ENCODE measurements around the gene GPR37L1. TPM values are rescaled to one million over a fixed set of nuclear protein-coding genes. Genes with fewer than 3 reads are reported as not detected.

The GPR37L1 gene
- total RNA-seq, 2 experiments from 2014 or later, result 0.03 TPM; not detected in 1

DNA sequence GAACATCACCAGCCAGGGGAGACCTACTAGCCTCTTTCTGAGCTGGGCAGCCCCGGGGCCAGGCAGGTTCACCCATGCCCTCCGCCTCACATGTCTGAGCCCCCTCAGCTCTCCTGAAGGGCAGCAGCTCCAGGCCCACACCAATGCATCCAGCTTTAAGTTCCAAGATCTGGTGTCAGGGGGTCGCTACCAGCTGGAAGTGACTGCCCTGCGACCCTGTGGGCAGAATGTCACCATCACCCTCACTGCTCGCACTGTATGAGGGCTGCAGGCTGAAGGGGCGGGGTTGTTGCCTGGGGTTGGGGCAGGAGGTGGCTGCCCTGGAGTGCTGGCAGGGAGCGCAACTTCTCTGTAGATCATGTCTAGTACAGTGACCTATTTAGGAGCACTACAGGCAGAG, 46.1 kb downstream of the GPR37L1 start:
- no peak for DNase-seq (ENCODE audit: low spot score)
- Histone ChIP-seq H3K4me1 (ENCODE audit: insufficient read depth, low read length, poor library complexity, severe bottlenecking) (peaks cover 22% of the 10 kb centered on the region), H3K79me2 (ENCODE audit: insufficient read depth, low read depth, low read length) (no peaks in the 10 kb centered on the region), H3K4me2 (ENCODE audit: low read length) (no peak overlapping the region), H3K36me3 (ENCODE audit: insufficient read depth, low read length) (no peaks in the 10 kb centered on the region), H3K9me2 (ENCODE audit: insufficient read depth, low read length) (no peaks in the 10 kb centered on the region), H3K27ac (ENCODE audit: low read depth, low read length, poor library complexity, severe bottlenecking) (no peak overlapping the region), H4K20me1 (ENCODE audit: insufficient read depth, low read length) (no peaks in the 10 kb centered on the region), H3K9me3 (ENCODE audit: low read length) (no peaks in the 10 kb centered on the region), H3K4me3 (ENCODE audit: low read depth, low read length, poor library complexity, severe bottlenecking) (no peak overlapping the region), H2AFZ (ENCODE audit: low read length) (no peak overlapping the region)
- POLR2A ChIA-PET, result no interaction called here
- no TSS peak for BruUV-seq (replicated peaks)
- CTCF ChIA-PET (ENCODE audit: unreplicated experiment), result no interaction called here
- TF ChIP-seq EZH2phosphoT487 (IDR thresholded peaks at IDR 0.05; ENCODE audit: borderline replicate concordance, low read depth, low read length), result no peak
- intact Hi-C loops (cut with micrococcal nuclease; ENCODE audit: unreplicated experiment), result no loop called here

DNA sequence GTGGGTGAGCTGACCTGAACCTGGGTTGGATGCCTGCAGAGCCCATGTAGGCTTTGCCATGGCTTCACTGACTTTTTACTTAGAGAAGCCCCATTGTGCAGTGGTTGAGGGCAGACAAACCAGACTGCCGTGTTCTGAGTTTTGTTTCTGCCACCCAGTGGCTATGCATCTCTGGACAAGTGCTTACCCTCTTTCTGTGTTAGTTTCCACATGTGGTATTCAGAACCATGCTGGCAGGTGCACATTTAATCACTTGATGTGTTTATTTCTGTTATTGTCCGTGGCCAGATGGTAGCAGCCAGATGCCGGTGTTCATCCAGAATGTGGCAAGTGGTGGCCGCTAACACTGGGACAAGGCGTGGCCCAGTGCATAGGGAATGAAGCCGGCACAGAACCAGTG, 48.0 kb downstream of the GPR37L1 start:
- H3K36me3 ChIP-seq (ENCODE audit: insufficient read depth, low read length), result no peaks in the 10 kb centered on the region
- H3K9me2 ChIP-seq (ENCODE audit: insufficient read depth, low read length), result no peaks in the 10 kb centered on the region
- H3K4me3 ChIP-seq (ENCODE audit: low read depth, low read length, poor library complexity, severe bottlenecking), result no peak overlapping the region
- intact Hi-C loops (cut with micrococcal nuclease; ENCODE audit: unreplicated experiment), result no loop called here
- H3K9me3 ChIP-seq (ENCODE audit: low read length), result no peaks in the 10 kb centered on the region
- H3K27ac ChIP-seq (ENCODE audit: low read depth, low read length, poor library complexity, severe bottlenecking), result no peak overlapping the region
- no TSS peak for BruUV-seq (replicated peaks)
- ChIA-PET CTCF (ENCODE audit: unreplicated experiment) (no interaction called here), POLR2A (no interaction called here)
- no peaks in the 10 kb centered on the region for H3K79me2 ChIP-seq (ENCODE audit: insufficient read depth, low read depth, low read length)
- no peaks in the 10 kb centered on the region for H4K20me1 ChIP-seq (ENCODE audit: insufficient read depth, low read length)
- TF ChIP-seq, protein P1, sequence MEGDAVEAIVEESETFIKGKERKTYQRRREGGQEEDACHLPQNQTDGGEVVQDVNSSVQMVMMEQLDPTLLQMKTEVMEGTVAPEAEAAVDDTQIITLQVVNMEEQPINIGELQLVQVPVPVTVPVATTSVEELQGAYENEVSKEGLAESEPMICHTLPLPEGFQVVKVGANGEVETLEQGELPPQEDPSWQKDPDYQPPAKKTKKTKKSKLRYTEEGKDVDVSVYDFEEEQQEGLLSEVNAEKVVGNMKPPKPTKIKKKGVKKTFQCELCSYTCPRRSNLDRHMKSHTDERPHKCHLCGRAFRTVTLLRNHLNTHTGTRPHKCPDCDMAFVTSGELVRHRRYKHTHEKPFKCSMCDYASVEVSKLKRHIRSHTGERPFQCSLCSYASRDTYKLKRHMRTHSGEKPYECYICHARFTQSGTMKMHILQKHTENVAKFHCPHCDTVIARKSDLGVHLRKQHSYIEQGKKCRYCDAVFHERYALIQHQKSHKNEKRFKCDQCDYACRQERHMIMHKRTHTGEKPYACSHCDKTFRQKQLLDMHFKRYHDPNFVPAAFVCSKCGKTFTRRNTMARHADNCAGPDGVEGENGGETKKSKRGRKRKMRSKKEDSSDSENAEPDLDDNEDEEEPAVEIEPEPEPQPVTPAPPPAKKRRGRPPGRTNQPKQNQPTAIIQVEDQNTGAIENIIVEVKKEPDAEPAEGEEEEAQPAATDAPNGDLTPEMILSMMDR (conservative IDR thresholded peaks at IDR 0.05; ENCODE audit: low read length), result peak; percentile 53
- no peak for TF ChIP-seq EZH2phosphoT487 (IDR thresholded peaks at IDR 0.05; ENCODE audit: borderline replicate concordance, low read depth, low read length)
- no peak overlapping the region for H2AFZ ChIP-seq (ENCODE audit: low read length)
- peak; percentile 29 for DNase-seq (ENCODE audit: low spot score)
- no peak overlapping the region for H3K4me2 ChIP-seq (ENCODE audit: low read length)
- H3K4me1 ChIP-seq (ENCODE audit: insufficient read depth, low read length, poor library complexity, severe bottlenecking), result peaks cover 3% of the 10 kb centered on the region

DNA sequence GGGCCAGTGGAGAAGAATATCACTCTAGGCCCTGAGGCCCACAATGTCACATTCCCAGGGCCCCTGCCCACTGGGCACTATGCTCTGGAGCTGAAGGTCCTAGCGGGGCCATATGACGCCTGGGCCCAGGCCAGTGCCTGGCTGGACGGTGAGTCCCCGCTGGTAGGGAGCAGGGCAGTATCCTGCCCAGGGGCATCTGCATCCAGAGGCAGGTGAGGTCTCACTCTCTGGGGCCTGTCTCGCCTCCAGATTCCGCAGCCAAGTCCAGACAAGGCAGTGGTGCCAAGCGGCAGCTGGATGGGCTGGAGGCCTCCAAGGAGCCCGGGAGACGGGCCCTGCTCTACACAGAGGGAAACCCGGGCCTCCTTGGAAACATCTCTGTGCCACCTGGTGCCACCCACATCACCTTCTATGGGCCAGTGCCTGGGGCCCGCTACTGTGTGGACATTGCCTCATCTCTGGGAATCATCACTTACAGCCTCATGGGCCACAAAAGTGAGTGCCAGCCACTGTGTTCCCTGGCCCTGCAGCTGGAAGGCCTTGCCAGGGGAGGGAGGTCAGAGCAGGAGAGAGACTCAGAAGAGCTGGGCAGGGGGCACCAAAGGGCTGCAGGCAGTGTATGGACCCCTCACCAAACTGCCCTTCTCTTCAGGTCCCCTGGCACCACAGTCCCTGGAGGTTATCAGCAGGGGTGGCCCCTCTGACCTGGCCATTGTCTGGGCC, 48.7 kb downstream of the GPR37L1 start:
- TF ChIP-seq, protein P1 (conservative IDR thresholded peaks at IDR 0.05; ENCODE audit: low read length), result no peak
- no peak for TF ChIP-seq EZH2phosphoT487 (IDR thresholded peaks at IDR 0.05; ENCODE audit: borderline replicate concordance, low read depth, low read length)
- intact Hi-C loops (cut with micrococcal nuclease; ENCODE audit: unreplicated experiment), result no loop called here
- Histone ChIP-seq H3K9me2 (ENCODE audit: insufficient read depth, low read length) (no peaks in the 10 kb centered on the region), H3K79me2 (ENCODE audit: insufficient read depth, low read depth, low read length) (no peaks in the 10 kb centered on the region), H3K9me3 (ENCODE audit: low read length) (no peaks in the 10 kb centered on the region), H3K27ac (ENCODE audit: low read depth, low read length, poor library complexity, severe bottlenecking) (no peak overlapping the region), H2AFZ (ENCODE audit: low read length) (no peak overlapping the region), H4K20me1 (ENCODE audit: insufficient read depth, low read length) (no peaks in the 10 kb centered on the region), H3K4me3 (ENCODE audit: low read depth, low read length, poor library complexity, severe bottlenecking) (no peak overlapping the region), H3K36me3 (ENCODE audit: insufficient read depth, low read length) (no peaks in the 10 kb centered on the region), H3K4me1 (ENCODE audit: insufficient read depth, low read length, poor library complexity, severe bottlenecking) (no peaks in the 10 kb centered on the region), H3K4me2 (ENCODE audit: low read length) (no peak overlapping the region)
- no TSS peak for BruUV-seq (replicated peaks)
- ChIA-PET CTCF (ENCODE audit: unreplicated experiment) (no interaction called here), POLR2A (no interaction called here)
- no peak for DNase-seq (ENCODE audit: low spot score)

Data from OCI-LY7 (cell line).